K562 (cell line): ENCODE results near the gene CDC42SE2. TPM values are rescaled to one million over a fixed set of nuclear protein-coding genes. Genes with fewer than 3 reads are reported as not detected.

Source experiments
- ATAC-seq: fragments of 200-7000 bp; cut with Tn5 transposase; 3 replicates; pipeline ENCODE4 v1.9.1; 2020; ENCODE audit warnings: moderate library complexity
- BruUV-seq: library from RNA; stranded (reverse); fragments of 400-500 nt; replicated peaks from 2 replicates; lab custom pipeline; 2021; lab: Mats Ljungman, UMichigan
- CTCF ChIA-PET: fragments of 300-600 bp; formaldehyde crosslinking; extraction: SDS; loops from one replicate; lab custom pipeline; 2021; ENCODE audit warnings: low intra/inter-chr PET ratio; lab: Yijun Ruan, JAX
- POLR2A ChIA-PET: fragments of 300-600, 350-650 bp; sonication (Branson Sonifier 250); formaldehyde crosslinking; extraction: SDS; loops from one replicate; lab custom pipeline; 2021; ENCODE audit warnings: antibody characterized with exemption, inconsistent platforms; lab: Yijun Ruan, JAX
- DNase-seq, 4 experiments: peaks; one replicate each; pipeline versions ENCODE4 v3.0.0 to v3.0.0-alpha.2; 2011 to 2018; ENCODE audit warnings: low spot score in 3 of 4, mixed read lengths in 3 of 4; ENCODE audit errors: extremely low read depth in 1 of 4
- FAIRE-seq: peaks from 2 replicates; lab custom pipeline; 2011; peaks lifted over from hg19 to GRCh38; lab: Jason Lieb, UNC
- H2AFZ ChIP-seq: 2 replicates; pipeline ENCODE4 v1.6.0; 2011; ENCODE audit warnings: low read depth, low read length, control low read depth, inconsistent platforms
- H3K27ac ChIP-seq: fragments of 200-600 bp; 3 replicates; pipeline ENCODE4 v1.8.0; 2011; ENCODE audit warnings: low read depth, mild to moderate bottlenecking, control low read depth, inconsistent platforms, low read length, moderate library complexity, mixed read lengths; ENCODE audit errors: extremely low read depth
- H3K27me3 ChIP-seq, 2 experiments: fragments of 300-600 bp in 1 of 2; 2 replicates in 1 of 2; 3 replicates in 1 of 2; pipeline versions ENCODE4 v1.6.0 to v1.8.0; 2011; ENCODE audit warnings: inconsistent platforms in 2 of 2, low read length in 2 of 2, mild to moderate bottlenecking in 1 of 2, mixed read lengths in 1 of 2, moderate library complexity in 1 of 2; ENCODE audit not compliant: control insufficient read depth in 2 of 2, insufficient read depth in 2 of 2
- H3K36me3 ChIP-seq: fragments of 300-600 bp; 3 replicates; pipeline ENCODE4 v1.8.0; 2011; ENCODE audit warnings: mild to moderate bottlenecking, low read length, inconsistent platforms; ENCODE audit not compliant: control insufficient read depth, insufficient read depth
- H3K4me1 ChIP-seq, 2 experiments: fragments of 200-600 bp in 1 of 2; replicated peaks in 1 of 2; 2 replicates in 1 of 2; 3 replicates in 1 of 2; pipeline versions ENCODE4 v1.5.1 to v1.8.0; 2011; ENCODE audit warnings: inconsistent platforms in 2 of 2, low read length in 2 of 2, mild to moderate bottlenecking in 1 of 2, mixed read lengths in 1 of 2, moderate library complexity in 1 of 2; ENCODE audit not compliant: control insufficient read depth in 2 of 2, insufficient read depth in 2 of 2
- H3K4me2 ChIP-seq: 2 replicates; pipeline ENCODE4 v1.6.1; 2011; ENCODE audit warnings: low read length, control low read depth, inconsistent platforms, mixed read lengths; ENCODE audit not compliant: insufficient read depth
- H3K4me3 ChIP-seq: fragments of 200-600 bp; sonication (generic), shearing (Covaris generic); 2 replicates; pipeline ENCODE4 v1.5.1; 2016; ENCODE audit warnings: control low read depth, inconsistent platforms
- H3K79me2 ChIP-seq: fragments of 200-600 bp; 3 replicates; pipeline ENCODE4 v1.8.0; 2011; ENCODE audit warnings: low read length, inconsistent platforms; ENCODE audit not compliant: control insufficient read depth, insufficient read depth
- H3K9ac ChIP-seq, 2 experiments: 2 replicates each; pipeline versions ENCODE4 v1.6.0 to v1.6.1; 2011; ENCODE audit warnings: low read depth in 2 of 2, low read length in 2 of 2, control low read depth in 1 of 2, inconsistent platforms in 1 of 2, mild to moderate bottlenecking in 1 of 2, mixed read lengths in 1 of 2; ENCODE audit not compliant: insufficient read depth in 1 of 2
- H3K9me1 ChIP-seq: one replicate; pipeline ENCODE4 v1.6.0; 2011; ENCODE audit warnings: inconsistent platforms, mild to moderate bottlenecking, low read length, moderate library complexity; ENCODE audit not compliant: control insufficient read depth, insufficient read depth
- H3K9me3 ChIP-seq: replicated peaks from 2 replicates; pipeline ENCODE4 v1.5.1; 2011; ENCODE audit warnings: low read depth, low read length, inconsistent platforms; ENCODE audit not compliant: control insufficient read depth, insufficient read depth
- H4K20me1 ChIP-seq: replicated peaks from 2 replicates; pipeline ENCODE4 v1.6.1; 2011; ENCODE audit warnings: low read length, inconsistent platforms, mixed read lengths; ENCODE audit not compliant: control insufficient read depth, insufficient read depth
- ADNP ChIP-seq: fragments of 200-800 bp; sonication (Bioruptor generic); IDR thresholded peaks from 2 replicates; pipeline ENCODE4 v1.6.1; 2016; ENCODE audit warnings: missing genetic modification characterization, missing compliant biosample characterization
- CEBPB ChIP-seq: fragments of 450-650 bp; IDR thresholded peaks from 2 replicates; pipeline ENCODE4 v1.6.1; 2016; ENCODE audit warnings: missing genetic modification characterization, missing compliant biosample characterization
- CEBPG ChIP-seq, 3 experiments: fragments of 200-800 bp in 1 of 3; sonication (Bioruptor generic) in 1 of 3; sonication (generic) in 1 of 3; formaldehyde crosslinking in 1 of 3; IDR thresholded peaks in 2 of 3; conservative IDR thresholded peaks in 1 of 3; 2 replicates each; pipeline versions ENCODE4 v1.6.1 to v1.8.0; 2016 to 2022; ENCODE audit warnings: missing compliant biosample characterization in 2 of 3, missing genetic modification characterization in 2 of 3, mild to moderate bottlenecking in 1 of 3, missing genetic modification reagents in 1 of 3
- DACH1 ChIP-seq: fragments of 450-650 bp; IDR thresholded peaks from 2 replicates; pipeline ENCODE4 v1.6.1; 2018; ENCODE audit not compliant: partially characterized antibody
- SMARCA4 ChIP-seq: fragments of 450-650 bp; IDR thresholded peaks from 2 replicates; pipeline ENCODE4 v1.6.1; 2016
- YY1 ChIP-seq, 3 experiments: IDR thresholded peaks; 2 replicates each; pipeline ENCODE4 v1.6.1; 2011; ENCODE audit warnings: low read length in 2 of 3, mild to moderate bottlenecking in 2 of 3, moderate library complexity in 2 of 3, borderline replicate concordance in 1 of 3, control low read depth in 1 of 3, low read depth in 1 of 3; ENCODE audit not compliant: insufficient read depth in 3 of 3, insufficient replicate concordance in 2 of 3, control insufficient read depth in 1 of 3, insufficient read length in 1 of 3; ENCODE audit errors: extremely low read depth in 1 of 3
- WGBS: fragments of 100-300 bp; shearing (Covaris generic); methylation state at CpG from one replicate; pipeline ENCODE4 v1.1.6; 2016; ENCODE audit warnings: low coverage, mixed read lengths; ENCODE audit not compliant: insufficient coverage; ENCODE audit errors: missing lambda C conversion rate; 5-methylcytosine and 5-hydroxymethylcytosine counted together
- in situ Hi-C: fragments of 300-500 bp; cut with MboI; formaldehyde crosslinking; loops from 4 replicates; pipeline ENCODE4 v1.15.0; 2018; ENCODE audit warnings: inconsistent platforms, mixed read lengths
- intact Hi-C: fragments of 100-400 bp; cut with micrococcal nuclease; formaldehyde crosslinking; loops from 2 replicates; pipeline ENCODE4 v1.14.2; 2022
- polyA plus RNA-seq, 8 experiments: library from polyadenylated mRNA; depleted of rRNA in 4 of 8; stranded (reverse) in 5 of 8; unstranded in 3 of 8; fragments of >200 nt; fragmentation: Nextera tagmentation in 2 of 8; fragmentation: Illumina TruSeq in 1 of 8; extraction: Ambion mirVana in 2 of 8; extraction: Trizol in 1 of 8; gene quantifications; 2 replicates each; pipeline versions ENCODE4 v1.2.1 to v1.2.3, GENCODE V29; 2011 to 2014; ENCODE audit warnings: inconsistent platforms in 1 of 8, missing spikeins in 1 of 8
- total RNA-seq, 7 experiments: library from RNA; depleted of rRNA in 6 of 7; stranded (reverse); fragments of >200 nt in 6 of 7; fragmentation: Illumina TruSeq in 2 of 7; extraction: Trizol in 2 of 7; gene quantifications; 2 replicates each; pipeline versions ENCODE4 v1.2.1 to v1.2.3, GENCODE V29; 2011 to 2021; ENCODE audit warnings: low replicate concordance in 1 of 7
- TF ChIP-seq, protein P1 (sequence below), 3 experiments: IDR thresholded peaks in 2 of 3; conservative IDR thresholded peaks in 1 of 3; 2 replicates each; pipeline ENCODE4 v1.5.1; 2011 to 2012; ENCODE audit warnings: low read length in 3 of 3, mild to moderate bottlenecking in 3 of 3, control low read depth in 2 of 3, improper control_type of control experiment in 1 of 3, inconsistent platforms in 1 of 3, low read depth in 1 of 3, mixed read lengths in 1 of 3, moderate library complexity in 1 of 3; ENCODE audit not compliant: insufficient read depth in 2 of 3
- TF ChIP-seq, protein P2 (sequence below): fragments of 250-450 bp; sonication (Bioruptor Pico); IDR thresholded peaks from 2 replicates; pipeline ENCODE4 v1.5.0; 2021
- TF ChIP-seq, protein P3 (sequence below): sonication (generic); formaldehyde crosslinking; IDR thresholded peaks from 2 replicates; pipeline ENCODE4 v1.5.0; 2020; ENCODE audit warnings: missing genetic modification reagents

The CDC42SE2 gene
- total and polyA plus RNA-seq, 9 of the 15 experiments (the other 6 are each of a cell fraction or from before 2014, with no cell fraction given): 24.8 to 44.3 (median 32.7) TPM

DNA sequence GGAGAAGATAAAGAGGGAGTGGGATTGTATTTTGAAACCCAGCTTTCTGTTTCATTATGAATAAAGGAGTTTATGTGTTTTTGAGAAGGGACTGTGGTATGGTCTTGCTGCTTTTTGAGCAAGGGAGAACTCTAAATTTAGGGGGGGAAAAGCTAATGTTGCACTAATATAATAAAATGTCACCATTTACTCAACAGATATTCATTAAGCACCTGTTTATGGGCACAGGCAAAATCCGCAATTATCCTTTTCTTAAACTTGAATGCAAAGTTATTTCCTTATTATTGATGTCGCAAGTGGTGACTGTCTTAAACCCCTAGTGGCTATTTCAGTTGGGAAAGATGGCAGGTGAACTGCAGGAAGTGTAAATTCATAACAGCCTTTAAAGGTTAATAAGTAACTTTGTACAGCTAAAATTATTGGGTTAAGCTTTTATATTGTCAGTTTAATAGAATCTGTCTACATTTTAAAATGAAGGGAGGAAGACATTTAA lies 1.5 kb downstream of the CDC42SE2 start:
- ChIA-PET CTCF (interaction anchor here (0.5 kb wide), 1 partner anchor 1092 kb away, joined by 3 read pairs; no protein-coding TSS in a partner anchor), POLR2A (interaction anchor here (0.6 to 3.8 kb wide), 12 partner anchors 9 to 153 kb away, joined by 3 to 20 read pairs (median 3); no protein-coding TSS in a partner anchor)
- ATAC-seq: 0 out of 3 replicates have a peak, but pooled peaks have one; percentile 19
- H3K9me1 ChIP-seq: no peaks in the 10 kb centered on the region
- H3K4me2 ChIP-seq: peak overlapping the region; percentile 85
- H3K9ac ChIP-seq: peak overlapping the region in 1 of 2 experiments; percentile 93; a peak in 2 of 4 replicates
- DNase-seq: peak; percentile 16 to 51 (median 22)
- H3K9me3 ChIP-seq: no peaks in the 10 kb centered on the region
- FAIRE-seq: no peak
- in situ Hi-C loops: no loop called here
- 0% methylated on average over 2 of the region's 2 CpGs for WGBS
- no TSS peak for BruUV-seq
- H2AFZ ChIP-seq: no peak overlapping the region
- H3K79me2 ChIP-seq: peaks cover 70% of the 10 kb centered on the region
- no peaks in the 10 kb centered on the region for H3K36me3 ChIP-seq
- intact Hi-C loops: loop anchor here (2.0 kb wide), 2 partner anchors 95 to 117 kb away; partner anchors contain the start of gene LYRM7
- H3K27ac ChIP-seq: peak overlapping the region; percentile 92; the same call in 2 of the 3 replicates
- peak overlapping the region; percentile 94 for H3K4me3 ChIP-seq
- no peaks in the 10 kb centered on the region for H3K27me3 ChIP-seq
- TF ChIP-seq ADNP (tag): peak; percentile 23; the same call in 1 of the 2 replicates
- no peak for TF ChIP-seq CEBPG (CRISPR knock-in tag; IDR thresholded peaks at IDR 0.05)
- TF ChIP-seq CEBPG (tag; conservative IDR thresholded peaks at IDR 0.05 in 1 of 2, IDR thresholded peaks at IDR 0.05 in 1 of 2): peak; percentile 43 to 89
- peak; percentile 51 for TF ChIP-seq DACH1
- TF ChIP-seq SMARCA4: peak; percentile 20; the same call in 1 of the 2 replicates
- TF ChIP-seq, protein P1, sequence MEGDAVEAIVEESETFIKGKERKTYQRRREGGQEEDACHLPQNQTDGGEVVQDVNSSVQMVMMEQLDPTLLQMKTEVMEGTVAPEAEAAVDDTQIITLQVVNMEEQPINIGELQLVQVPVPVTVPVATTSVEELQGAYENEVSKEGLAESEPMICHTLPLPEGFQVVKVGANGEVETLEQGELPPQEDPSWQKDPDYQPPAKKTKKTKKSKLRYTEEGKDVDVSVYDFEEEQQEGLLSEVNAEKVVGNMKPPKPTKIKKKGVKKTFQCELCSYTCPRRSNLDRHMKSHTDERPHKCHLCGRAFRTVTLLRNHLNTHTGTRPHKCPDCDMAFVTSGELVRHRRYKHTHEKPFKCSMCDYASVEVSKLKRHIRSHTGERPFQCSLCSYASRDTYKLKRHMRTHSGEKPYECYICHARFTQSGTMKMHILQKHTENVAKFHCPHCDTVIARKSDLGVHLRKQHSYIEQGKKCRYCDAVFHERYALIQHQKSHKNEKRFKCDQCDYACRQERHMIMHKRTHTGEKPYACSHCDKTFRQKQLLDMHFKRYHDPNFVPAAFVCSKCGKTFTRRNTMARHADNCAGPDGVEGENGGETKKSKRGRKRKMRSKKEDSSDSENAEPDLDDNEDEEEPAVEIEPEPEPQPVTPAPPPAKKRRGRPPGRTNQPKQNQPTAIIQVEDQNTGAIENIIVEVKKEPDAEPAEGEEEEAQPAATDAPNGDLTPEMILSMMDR (IDR thresholded peaks at IDR 0.05 in 2 of 3, conservative IDR thresholded peaks at IDR 0.05 in 1 of 3; ENCODE audit: insufficient read depth in 2 of 3, low read depth in 1 of 3, low read length in 3 of 3): peak in 2 of 3 experiments; percentile 11 to 39; a peak in 3 of 6 replicates
- peak in 1 of 3 experiments; percentile 31 for TF ChIP-seq YY1 (IDR thresholded peaks at IDR 0.05; ENCODE audit: borderline replicate concordance in 1 of 3, control insufficient read depth in 1 of 3, extremely low read depth in 1 of 3, insufficient read depth in 3 of 3, insufficient read length in 1 of 3, insufficient replicate concordance in 2 of 3, low read depth in 1 of 3, low read length in 2 of 3)
- TF ChIP-seq, protein P2, sequence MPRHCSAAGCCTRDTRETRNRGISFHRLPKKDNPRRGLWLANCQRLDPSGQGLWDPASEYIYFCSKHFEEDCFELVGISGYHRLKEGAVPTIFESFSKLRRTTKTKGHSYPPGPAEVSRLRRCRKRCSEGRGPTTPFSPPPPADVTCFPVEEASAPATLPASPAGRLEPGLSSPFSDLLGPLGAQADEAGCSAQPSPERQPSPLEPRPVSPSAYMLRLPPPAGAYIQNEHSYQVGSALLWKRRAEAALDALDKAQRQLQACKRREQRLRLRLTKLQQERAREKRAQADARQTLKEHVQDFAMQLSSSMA (CRISPR knock-in tag): no peak
- TF ChIP-seq, protein P3, sequence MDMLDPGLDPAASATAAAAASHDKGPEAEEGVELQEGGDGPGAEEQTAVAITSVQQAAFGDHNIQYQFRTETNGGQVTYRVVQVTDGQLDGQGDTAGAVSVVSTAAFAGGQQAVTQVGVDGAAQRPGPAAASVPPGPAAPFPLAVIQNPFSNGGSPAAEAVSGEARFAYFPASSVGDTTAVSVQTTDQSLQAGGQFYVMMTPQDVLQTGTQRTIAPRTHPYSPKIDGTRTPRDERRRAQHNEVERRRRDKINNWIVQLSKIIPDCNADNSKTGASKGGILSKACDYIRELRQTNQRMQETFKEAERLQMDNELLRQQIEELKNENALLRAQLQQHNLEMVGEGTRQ (CRISPR knock-in tag): no peak
- peak; percentile 91 for TF ChIP-seq CEBPB (tag)
- peaks cover under 1% of the 10 kb centered on the region; the same call in 1 of the 2 replicates for H4K20me1 ChIP-seq
- peaks cover 0 to 4% of the 10 kb centered on the region in 2 experiments; a peak in 2 of 5 replicates for H3K4me1 ChIP-seq
